ENCODE data around the gene SUGCT. TPM values are rescaled to one million over a fixed set of nuclear protein-coding genes. Genes with fewer than 3 reads are reported as not detected.

Gene SUGCT
- total RNA-seq, 1 experiment from 2014 or later, result 5.4 TPM

DNA sequence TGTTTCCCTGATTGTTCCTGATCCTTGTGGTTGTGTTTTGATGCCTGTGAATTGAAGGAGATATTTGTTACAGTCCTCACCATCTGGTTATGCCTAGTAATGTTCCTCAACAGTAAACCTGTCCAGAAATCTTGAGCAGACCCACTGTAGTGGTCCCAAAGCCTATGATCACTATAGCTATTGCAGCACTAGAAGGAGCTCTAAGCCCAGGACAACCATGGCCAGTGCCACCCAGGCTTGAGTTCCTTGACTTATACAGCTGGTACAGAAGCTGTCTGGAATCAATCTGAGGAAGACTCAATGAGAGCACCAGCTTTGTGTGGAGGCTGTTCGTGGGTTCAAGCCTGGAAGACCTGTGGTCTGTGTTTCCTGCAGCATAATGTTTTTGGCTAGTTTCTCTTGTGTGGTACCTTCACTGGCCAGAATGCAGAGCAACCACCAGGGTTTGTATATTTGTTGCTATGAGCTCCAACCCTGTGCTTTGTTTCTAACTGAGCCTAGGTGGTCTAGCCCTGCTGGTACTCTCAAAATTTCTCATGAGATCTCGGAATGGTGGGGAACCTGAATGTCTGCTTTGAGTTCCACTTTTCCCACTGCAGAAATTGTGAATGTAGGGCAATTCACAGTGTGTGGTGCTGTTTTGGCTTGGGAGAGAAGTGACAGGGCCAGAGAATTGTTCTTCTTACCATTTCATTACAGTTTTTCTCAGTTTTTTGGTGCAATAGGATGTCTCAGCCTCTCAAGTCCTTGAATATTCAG lies 355.2 kb downstream of the SUGCT start:
- no peak overlapping the region for H2BK15ac ChIP-seq (ENCODE audit: low read depth, low read length)
- no peak overlapping the region for H2BK120ac ChIP-seq (ENCODE audit: low read depth, low read length, poor library complexity, severe bottlenecking)
- TF ChIP-seq, protein P1, sequence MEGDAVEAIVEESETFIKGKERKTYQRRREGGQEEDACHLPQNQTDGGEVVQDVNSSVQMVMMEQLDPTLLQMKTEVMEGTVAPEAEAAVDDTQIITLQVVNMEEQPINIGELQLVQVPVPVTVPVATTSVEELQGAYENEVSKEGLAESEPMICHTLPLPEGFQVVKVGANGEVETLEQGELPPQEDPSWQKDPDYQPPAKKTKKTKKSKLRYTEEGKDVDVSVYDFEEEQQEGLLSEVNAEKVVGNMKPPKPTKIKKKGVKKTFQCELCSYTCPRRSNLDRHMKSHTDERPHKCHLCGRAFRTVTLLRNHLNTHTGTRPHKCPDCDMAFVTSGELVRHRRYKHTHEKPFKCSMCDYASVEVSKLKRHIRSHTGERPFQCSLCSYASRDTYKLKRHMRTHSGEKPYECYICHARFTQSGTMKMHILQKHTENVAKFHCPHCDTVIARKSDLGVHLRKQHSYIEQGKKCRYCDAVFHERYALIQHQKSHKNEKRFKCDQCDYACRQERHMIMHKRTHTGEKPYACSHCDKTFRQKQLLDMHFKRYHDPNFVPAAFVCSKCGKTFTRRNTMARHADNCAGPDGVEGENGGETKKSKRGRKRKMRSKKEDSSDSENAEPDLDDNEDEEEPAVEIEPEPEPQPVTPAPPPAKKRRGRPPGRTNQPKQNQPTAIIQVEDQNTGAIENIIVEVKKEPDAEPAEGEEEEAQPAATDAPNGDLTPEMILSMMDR (conservative IDR thresholded peaks at IDR 0.05), result no peak
- no peak overlapping the region for H3K18ac ChIP-seq (ENCODE audit: insufficient read length, low read depth, low read length)
- no peak overlapping the region for H4K8ac ChIP-seq (replicated peaks; ENCODE audit: insufficient read length, low read depth, low read length)
- Mint-ChIP-seq H3K4me3 (no peak overlapping the region), H3K9me3 (no peaks in the 10 kb centered on the region; a peak in 1 of 5 replicates), H3K27me3 (ENCODE audit: low read depth) (no peaks in the 10 kb centered on the region), H3K36me3 (ENCODE audit: insufficient read depth in 1 of 3, low read depth in 3 of 3) (no peaks in the 10 kb centered on the region), H3K4me1 (no peaks in the 10 kb centered on the region), H3K27ac (peak overlapping the region in 1 of 3 experiments; percentile 57; a peak in 1 of 7 replicates)
- no peaks in the 10 kb centered on the region; the same call in 1 of the 2 replicates for H3K4me1 ChIP-seq (ENCODE audit: insufficient read depth, low read length)
- H3K14ac ChIP-seq (ENCODE audit: insufficient read depth, low read length), result peak overlapping the region; percentile 29; the same call in 1 of the 2 replicates
- H3K79me2 ChIP-seq (ENCODE audit: insufficient read depth, low read length), result no peaks in the 10 kb centered on the region
- no peak for DNase-seq
- no peak overlapping the region for H3K23ac ChIP-seq (ENCODE audit: insufficient read length, low read depth, low read length)
- H3T11ph ChIP-seq (ENCODE audit: low read length), result no peak overlapping the region
- no peak overlapping the region for H3K9ac ChIP-seq (ENCODE audit: extremely low read depth, insufficient read length, low read length)
- H3K79me1 ChIP-seq (ENCODE audit: insufficient read depth, low read depth, low read length, poor library complexity, severe bottlenecking), result no peaks in the 10 kb centered on the region
- H3K56ac ChIP-seq (ENCODE audit: insufficient read length, low read depth, low read length), result peak overlapping the region; percentile 73
- no peak overlapping the region for H2AFZ ChIP-seq (ENCODE audit: low read length)
- H3K9me3 ChIP-seq (ENCODE audit: control insufficient read depth, low read depth, low read length), result no peaks in the 10 kb centered on the region
- no peak overlapping the region for H3K27ac ChIP-seq (ENCODE audit: insufficient read length, low read depth, low read length)
- H3K23me2 ChIP-seq (ENCODE audit: insufficient read length, low read depth, low read length, poor library complexity, severe bottlenecking), result no peaks in the 10 kb centered on the region
- H2BK5ac ChIP-seq (ENCODE audit: insufficient read length, low read length), result no peak overlapping the region
- no peak overlapping the region for H2BK12ac ChIP-seq (ENCODE audit: insufficient read length, low read depth, low read length)
- no peak overlapping the region for H2BK20ac ChIP-seq (ENCODE audit: low read depth, low read length, poor library complexity, severe bottlenecking)
- H4K5ac ChIP-seq (ENCODE audit: insufficient read length, low read depth, low read length), result no peak overlapping the region
- WGBS (ENCODE audit: extremely low coverage, insufficient read length, low lambda C conversion rate), result no CpG with 5 or more reads among the region's 2 CpGs
- H3K4me2 ChIP-seq (ENCODE audit: insufficient read depth, insufficient read length, low read length), result no peak overlapping the region
- H4K20me1 ChIP-seq (ENCODE audit: control insufficient read depth, insufficient read depth, insufficient read length), result no peaks in the 10 kb centered on the region
- no peaks in the 10 kb centered on the region for H3K27me3 ChIP-seq (ENCODE audit: insufficient read depth, low read length)
- no peak overlapping the region for H4K91ac ChIP-seq (ENCODE audit: insufficient read length, low read depth, low read length)
- H2AK5ac ChIP-seq (ENCODE audit: insufficient read length, low read length), result peak overlapping the region; percentile 35
- H3K4ac ChIP-seq (ENCODE audit: low read depth, low read length), result no peak overlapping the region
